Gastrocnemius medialis (tissue), 4 donors: ENCODE measurements around the gene ACTRT3.

ENCODE experiments used
- CTCF ChIP-seq, 5 experiments: fragments of 450-650 bp in 3 of 5; fragments of 200-600 bp in 2 of 5; sonication (generic) in 2 of 5; IDR thresholded peaks in 4 of 5; conservative IDR thresholded peaks in 1 of 5; 1 replicate in 4 of 5; 2 replicates in 1 of 5; pipeline ENCODE4 v1.5.1; 2016 to 2019; ENCODE audit warnings: antibody characterized with exemption in 5 of 5, mild to moderate bottlenecking in 3 of 5, moderate library complexity in 3 of 5
- POLR2A ChIP-seq, 2 donors: fragments of 450-650 bp; IDR thresholded peaks; one replicate each; pipeline ENCODE4 v1.6.1; 2017; ENCODE audit warnings: antibody characterized with exemption in 2 of 2, mild to moderate bottlenecking in 2 of 2, moderate library complexity in 2 of 2

DNA sequence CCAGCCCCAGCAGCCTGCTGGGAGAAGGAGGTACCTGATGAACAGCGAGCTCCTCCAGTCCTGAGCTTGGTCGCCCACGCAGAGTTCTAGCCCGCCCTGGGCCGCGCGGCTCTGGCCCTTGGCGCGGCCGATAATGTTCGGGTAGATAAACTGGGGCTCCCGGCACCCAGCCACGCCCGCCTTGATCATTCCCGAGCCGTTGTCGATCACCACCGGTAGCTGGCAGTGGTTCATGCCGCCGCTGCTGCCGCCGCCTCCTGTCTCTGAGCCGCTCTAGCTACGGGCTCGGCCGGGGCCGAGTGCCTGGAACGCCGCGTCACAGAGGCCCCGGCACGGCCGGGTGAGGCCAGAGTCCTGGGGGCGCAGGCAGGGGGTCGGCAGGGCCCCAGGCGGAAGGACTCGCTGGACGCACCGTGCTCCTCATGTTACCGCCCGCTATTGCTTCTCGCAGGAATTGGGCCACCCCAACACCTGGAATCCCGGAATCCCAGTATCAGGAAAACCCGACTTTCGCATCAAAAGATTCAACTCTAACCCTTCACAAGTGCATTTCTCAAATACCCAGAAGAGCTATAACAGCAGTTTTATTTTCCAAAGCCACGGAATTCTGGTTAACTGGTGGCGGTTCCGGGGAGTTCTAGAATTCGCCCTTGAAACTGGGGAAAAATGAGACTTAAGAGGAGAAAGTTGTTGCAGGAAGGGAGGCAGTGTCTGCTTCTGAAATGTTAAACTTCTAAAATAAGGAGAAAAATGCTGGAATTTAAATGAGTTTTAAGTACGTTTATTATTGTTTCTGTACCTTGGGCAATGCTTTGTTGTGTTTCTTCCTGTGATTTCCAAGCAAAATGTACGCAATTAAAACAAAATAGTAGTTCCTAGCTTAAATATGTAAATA lies at the start of gene ACTRT3:
- no peak for TF ChIP-seq CTCF (IDR thresholded peaks at IDR 0.05 in 4 of 5, conservative IDR thresholded peaks at IDR 0.05 in 1 of 5)
- peak in 1 of 2 donors; percentile 11 for TF ChIP-seq POLR2A (IDR thresholded peaks at IDR 0.05)
